ENCODE results near the gene SLC35F1.

The SLC35F1 gene

GRCh38 chr6:118123503-118124037 is 216.5 kb downstream of the SLC35F1 start:
- no peak for DNase-seq (ENCODE audit: low read depth)

- no peak for DNase-seq (ENCODE audit: low read depth)
Measured at GRCh38 chr6:118124851-118125250, 217.8 kb downstream of the SLC35F1 start.

- no peak for DNase-seq (ENCODE audit: low read depth)
Measured at GRCh38 chr6:118128755-118129154, 221.7 kb downstream of the SLC35F1 start.

- no peak for DNase-seq (ENCODE audit: low read depth)
Measured at GRCh38 chr6:118134206-118134605, 227.1 kb downstream of the SLC35F1 start.

GRCh38 chr6:118134736-118135135 is 227.7 kb downstream of the SLC35F1 start:
- no peak for DNase-seq (ENCODE audit: low read depth)

GRCh38 chr6:118135371-118135770 is 228.3 kb downstream of the SLC35F1 start:
- no peak for DNase-seq (ENCODE audit: low read depth)

- no peak for DNase-seq (ENCODE audit: low read depth)
Measured at GRCh38 chr6:118141211-118141610, 234.1 kb downstream of the SLC35F1 start.

- DNase-seq (ENCODE audit: low read depth): no peak
Measured at GRCh38 chr6:118146584-118146983, 239.5 kb downstream of the SLC35F1 start.

- DNase-seq (ENCODE audit: low read depth): no peak
Measured at GRCh38 chr6:118147511-118147910, 240.4 kb downstream of the SLC35F1 start.

GRCh38 chr6:118148561-118148960 is 241.5 kb downstream of the SLC35F1 start:
- no peak for DNase-seq (ENCODE audit: low read depth)

GRCh38 chr6:118152524-118152923 is 245.5 kb downstream of the SLC35F1 start:
- no peak for DNase-seq (ENCODE audit: low read depth)

- no peak for DNase-seq (ENCODE audit: low read depth)
Measured at GRCh38 chr6:118161343-118161742, 254.3 kb downstream of the SLC35F1 start.

- no peak for DNase-seq (ENCODE audit: low read depth)
Measured at GRCh38 chr6:118163542-118163941, 256.5 kb downstream of the SLC35F1 start.

GRCh38 chr6:118165500-118165899 is 258.4 kb downstream of the SLC35F1 start:
- no peak for DNase-seq (ENCODE audit: low read depth)

- DNase-seq (ENCODE audit: low read depth): no peak
Measured at GRCh38 chr6:118168421-118168820, 261.4 kb downstream of the SLC35F1 start.

- no peak for DNase-seq (ENCODE audit: low read depth)
Measured at GRCh38 chr6:118171852-118172251, 264.8 kb downstream of the SLC35F1 start.

- DNase-seq (ENCODE audit: low read depth): no peak
Measured at GRCh38 chr6:118174071-118174470, 267.0 kb downstream of the SLC35F1 start.

- DNase-seq (ENCODE audit: low read depth): no peak
Measured at GRCh38 chr6:118177720-118178119, 270.7 kb downstream of the SLC35F1 start.

- no peak for DNase-seq (ENCODE audit: low read depth)
Measured at GRCh38 chr6:118179048-118179447, 272.0 kb downstream of the SLC35F1 start.

- no peak for DNase-seq (ENCODE audit: low read depth)
Measured at GRCh38 chr6:118186672-118187567, 279.9 kb downstream of the SLC35F1 start.

GRCh38 chr6:118187568-118188164 is 280.6 kb downstream of the SLC35F1 start:
- DNase-seq (ENCODE audit: low read depth): no peak

GRCh38 chr6:118188561-118188960 is 281.5 kb downstream of the SLC35F1 start:
- DNase-seq (ENCODE audit: low read depth): no peak

- DNase-seq (ENCODE audit: low read depth): no peak
Measured at GRCh38 chr6:118197539-118197938, 290.5 kb downstream of the SLC35F1 start.

Data from stimulated activated CD8-positive, alpha-beta memory T cell treated with anti-CD3 and anti-CD28 coated beads, Interleukin-7, amount 100 ng/mL, for 24 hours (primary cell).